Nephron progenitor cell (in vitro differentiated cells): ENCODE data around the gene KISS1R.

Source experiments
- DNase-seq: peaks from one replicate; pipeline ENCODE4 v3.0.0; 2021
- H3K27ac Mint-ChIP-seq: 2 replicates; pipeline ENCODE4 v1.8.0; 2021; ENCODE audit warnings: mild to moderate bottlenecking, moderate library complexity, mixed read lengths
- H3K27me3 Mint-ChIP-seq: 2 replicates; pipeline ENCODE4 v1.8.0; 2021; ENCODE audit warnings: mild to moderate bottlenecking, low read depth, mixed read lengths; ENCODE audit not compliant: poor library complexity
- H3K36me3 Mint-ChIP-seq: 2 replicates; pipeline ENCODE4 v1.8.0; 2021; ENCODE audit warnings: low read depth, mixed read lengths
- H3K4me1 Mint-ChIP-seq: 2 replicates; pipeline ENCODE4 v1.8.0; 2021; ENCODE audit warnings: mixed read lengths
- H3K4me3 Mint-ChIP-seq: 2 replicates; pipeline ENCODE4 v1.8.0; 2021; ENCODE audit warnings: mild to moderate bottlenecking, moderate library complexity, mixed read lengths
- H3K9me3 Mint-ChIP-seq: 2 replicates; pipeline ENCODE4 v1.8.0; 2021; ENCODE audit warnings: mild to moderate bottlenecking, moderate library complexity, mixed read lengths
- TF ChIP-seq, protein P1 (sequence below): fragments of 200-600 bp; sonication (generic); IDR thresholded peaks from 2 replicates; pipeline ENCODE4 v1.5.0; 2021; ENCODE audit warnings: antibody characterized with exemption

The KISS1R gene

DNA sequence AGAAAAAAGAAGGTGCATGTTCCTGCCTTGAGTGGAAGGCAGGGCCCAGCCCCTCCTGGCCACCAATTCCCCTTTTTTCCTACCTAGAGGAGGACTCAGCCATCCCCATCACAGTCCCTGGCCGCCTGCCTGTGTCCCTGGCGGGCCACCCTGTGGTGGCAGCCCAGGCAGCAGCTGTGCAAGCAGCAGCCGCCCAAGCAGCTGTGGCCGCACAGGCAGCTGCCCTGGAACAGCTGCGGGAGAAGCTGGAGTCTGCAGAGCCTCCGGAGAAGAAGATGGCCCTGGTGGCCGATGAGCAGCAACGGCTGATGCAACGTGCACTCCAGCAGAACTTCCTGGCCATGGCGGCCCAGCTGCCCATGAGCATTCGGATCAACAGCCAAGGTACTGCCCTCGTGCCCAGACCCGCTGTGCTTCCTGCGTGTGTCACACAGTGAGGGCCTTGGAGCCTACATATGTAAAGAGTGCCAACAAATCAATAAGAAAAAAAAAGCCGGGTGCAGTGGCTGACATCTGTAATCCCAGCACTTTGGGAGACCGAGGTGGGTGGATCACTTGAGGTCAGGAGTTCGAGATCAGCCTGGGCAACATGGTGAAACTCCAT, 49.5 kb downstream of the KISS1R start:
- peaks cover 86% of the 10 kb centered on the region for H3K36me3 Mint-ChIP-seq
- no peak overlapping the region for H3K27ac Mint-ChIP-seq
- TF ChIP-seq, protein P1, sequence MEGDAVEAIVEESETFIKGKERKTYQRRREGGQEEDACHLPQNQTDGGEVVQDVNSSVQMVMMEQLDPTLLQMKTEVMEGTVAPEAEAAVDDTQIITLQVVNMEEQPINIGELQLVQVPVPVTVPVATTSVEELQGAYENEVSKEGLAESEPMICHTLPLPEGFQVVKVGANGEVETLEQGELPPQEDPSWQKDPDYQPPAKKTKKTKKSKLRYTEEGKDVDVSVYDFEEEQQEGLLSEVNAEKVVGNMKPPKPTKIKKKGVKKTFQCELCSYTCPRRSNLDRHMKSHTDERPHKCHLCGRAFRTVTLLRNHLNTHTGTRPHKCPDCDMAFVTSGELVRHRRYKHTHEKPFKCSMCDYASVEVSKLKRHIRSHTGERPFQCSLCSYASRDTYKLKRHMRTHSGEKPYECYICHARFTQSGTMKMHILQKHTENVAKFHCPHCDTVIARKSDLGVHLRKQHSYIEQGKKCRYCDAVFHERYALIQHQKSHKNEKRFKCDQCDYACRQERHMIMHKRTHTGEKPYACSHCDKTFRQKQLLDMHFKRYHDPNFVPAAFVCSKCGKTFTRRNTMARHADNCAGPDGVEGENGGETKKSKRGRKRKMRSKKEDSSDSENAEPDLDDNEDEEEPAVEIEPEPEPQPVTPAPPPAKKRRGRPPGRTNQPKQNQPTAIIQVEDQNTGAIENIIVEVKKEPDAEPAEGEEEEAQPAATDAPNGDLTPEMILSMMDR = no peak
- H3K9me3 Mint-ChIP-seq = peaks cover 33% of the 10 kb centered on the region
- H3K4me3 Mint-ChIP-seq = no peak overlapping the region
- no peak for DNase-seq
- peaks cover 3% of the 10 kb centered on the region for H3K27me3 Mint-ChIP-seq
- H3K4me1 Mint-ChIP-seq = peaks cover 18% of the 10 kb centered on the region
